ENCODE results near the gene TMEM17.

TMEM17 gene

DNA sequence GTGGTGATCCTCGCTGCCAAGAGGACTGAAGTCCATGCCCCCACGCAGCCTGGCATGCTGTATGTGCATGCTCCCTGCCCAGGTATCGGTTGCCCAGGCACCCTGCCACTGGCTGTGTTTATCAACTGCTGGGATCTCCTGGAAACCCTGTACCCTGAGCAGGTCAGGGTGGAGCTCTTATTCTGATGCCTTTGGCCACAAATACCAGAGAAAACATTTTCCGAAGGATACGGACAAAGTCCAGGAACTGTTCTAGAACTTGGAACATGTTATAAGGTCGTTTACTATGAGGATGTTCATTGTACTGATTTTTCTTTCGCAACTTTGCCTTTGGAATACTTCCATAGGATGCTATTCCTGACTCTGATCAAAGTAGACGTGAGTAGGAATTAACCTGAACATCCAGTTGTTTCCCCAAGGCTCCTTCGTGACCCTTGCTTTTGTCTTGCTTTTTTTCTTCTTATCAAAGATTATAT is 55.2 kb downstream of the TMEM17 start:
- H3K4me3 ChIP-seq (ENCODE audit: low read depth, low read length): no peak overlapping the region
- TF ChIP-seq, protein P1, sequence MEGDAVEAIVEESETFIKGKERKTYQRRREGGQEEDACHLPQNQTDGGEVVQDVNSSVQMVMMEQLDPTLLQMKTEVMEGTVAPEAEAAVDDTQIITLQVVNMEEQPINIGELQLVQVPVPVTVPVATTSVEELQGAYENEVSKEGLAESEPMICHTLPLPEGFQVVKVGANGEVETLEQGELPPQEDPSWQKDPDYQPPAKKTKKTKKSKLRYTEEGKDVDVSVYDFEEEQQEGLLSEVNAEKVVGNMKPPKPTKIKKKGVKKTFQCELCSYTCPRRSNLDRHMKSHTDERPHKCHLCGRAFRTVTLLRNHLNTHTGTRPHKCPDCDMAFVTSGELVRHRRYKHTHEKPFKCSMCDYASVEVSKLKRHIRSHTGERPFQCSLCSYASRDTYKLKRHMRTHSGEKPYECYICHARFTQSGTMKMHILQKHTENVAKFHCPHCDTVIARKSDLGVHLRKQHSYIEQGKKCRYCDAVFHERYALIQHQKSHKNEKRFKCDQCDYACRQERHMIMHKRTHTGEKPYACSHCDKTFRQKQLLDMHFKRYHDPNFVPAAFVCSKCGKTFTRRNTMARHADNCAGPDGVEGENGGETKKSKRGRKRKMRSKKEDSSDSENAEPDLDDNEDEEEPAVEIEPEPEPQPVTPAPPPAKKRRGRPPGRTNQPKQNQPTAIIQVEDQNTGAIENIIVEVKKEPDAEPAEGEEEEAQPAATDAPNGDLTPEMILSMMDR (IDR thresholded peaks at IDR 0.05; ENCODE audit: control insufficient read depth, extremely low read depth, insufficient read depth): no peak
- no peak for DNase-seq (ENCODE audit: low read depth)
